Keratinocyte (primary cell): ENCODE results near the gene WDR7. TPM values are rescaled to one million over a fixed set of nuclear protein-coding genes. Genes with fewer than 3 reads are reported as not detected.

Experiments
- DNase-seq: peaks from one replicate; pipeline ENCODE4 v3.0.0-alpha.2; 2011; ENCODE audit warnings: low read depth, missing footprints, low spot score
- FAIRE-seq: peaks from 2 replicates; lab custom pipeline; 2011; peaks lifted over from hg19 to GRCh38; lab: Jason Lieb, UNC
- H2AFZ ChIP-seq: 2 replicates; pipeline ENCODE4 v1.6.0; 2012; ENCODE audit warnings: low read length, control low read depth, inconsistent platforms; ENCODE audit not compliant: control insufficient read depth
- H3K27ac ChIP-seq: 2 replicates; pipeline ENCODE4 v1.5.1; 2011; ENCODE audit warnings: low read length; ENCODE audit not compliant: control insufficient read depth, insufficient read depth
- H3K27me3 ChIP-seq: 3 replicates; pipeline ENCODE4 v1.6.0; 2011; ENCODE audit warnings: low read length; ENCODE audit not compliant: control insufficient read depth, insufficient read depth; ENCODE audit errors: extremely low read depth
- H3K36me3 ChIP-seq, 2 experiments: 2 replicates in 1 of 2; 3 replicates in 1 of 2; pipeline ENCODE4 v1.5.1; 2011; ENCODE audit warnings: low read length in 2 of 2, mild to moderate bottlenecking in 1 of 2; ENCODE audit not compliant: control insufficient read depth in 2 of 2, insufficient read depth in 2 of 2; ENCODE audit errors: extremely low read depth in 1 of 2
- H3K4me1 ChIP-seq: 3 replicates; pipeline ENCODE4 v1.5.1; 2011; ENCODE audit warnings: low read length; ENCODE audit not compliant: control insufficient read depth, insufficient read depth; ENCODE audit errors: extremely low read depth
- H3K4me2 ChIP-seq: 3 replicates; pipeline ENCODE4 v1.6.0; 2011; ENCODE audit warnings: low read depth, low read length; ENCODE audit not compliant: control insufficient read depth, insufficient read depth; ENCODE audit errors: extremely low read depth
- H3K4me3 ChIP-seq, 3 experiments: fragments of 200-600 bp in 1 of 3; sonication (generic) in 1 of 3; 2 replicates in 2 of 3; 3 replicates in 1 of 3; pipeline ENCODE4 v1.5.1; 2011 to 2016; ENCODE audit warnings: low read length in 3 of 3, mild to moderate bottlenecking in 3 of 3, control low read depth in 2 of 3, inconsistent platforms in 1 of 3, low read depth in 1 of 3, mixed read lengths in 1 of 3, mixed run types in 1 of 3, moderate library complexity in 1 of 3; ENCODE audit not compliant: control insufficient read depth in 2 of 3, insufficient read depth in 2 of 3; ENCODE audit errors: extremely low read depth in 1 of 3
- H3K79me2 ChIP-seq: 2 replicates; pipeline ENCODE4 v1.6.0; 2012; ENCODE audit warnings: low read length; ENCODE audit not compliant: control insufficient read depth, insufficient read depth
- H3K9ac ChIP-seq: 3 replicates; pipeline ENCODE4 v1.6.0; 2011; ENCODE audit warnings: low read length; ENCODE audit not compliant: control insufficient read depth, insufficient read depth; ENCODE audit errors: extremely low read depth
- H3K9me1 ChIP-seq: 3 replicates; pipeline ENCODE4 v1.6.0; 2011; ENCODE audit warnings: low read length; ENCODE audit not compliant: control insufficient read depth, insufficient read depth; ENCODE audit errors: extremely low read depth
- H3K9me3 ChIP-seq: 2 replicates; pipeline ENCODE4 v1.5.1; 2012; ENCODE audit warnings: low read depth, low read length; ENCODE audit not compliant: control insufficient read depth
- H4K20me1 ChIP-seq: 3 replicates; pipeline ENCODE4 v1.6.0; 2011; ENCODE audit warnings: low read length; ENCODE audit not compliant: control insufficient read depth, insufficient read depth; ENCODE audit errors: extremely low read depth
- CTCF ChIP-seq, 3 experiments: IDR thresholded peaks in 1 of 3; conservative IDR thresholded peaks in 1 of 3; optimal IDR thresholded peaks in 1 of 3; 2 replicates in 2 of 3; 3 replicates in 1 of 3; pipeline versions ENCODE3 to v1.5.1; 2011; ENCODE audit warnings: low read length in 3 of 3, mild to moderate bottlenecking in 3 of 3, moderate library complexity in 2 of 3, control low read depth in 1 of 3, inconsistent platforms in 1 of 3; ENCODE audit not compliant: insufficient read depth in 2 of 3; ENCODE audit errors: extremely low read depth in 1 of 3
- EZH2 ChIP-seq: IDR thresholded peaks from one replicate; pipeline ENCODE4 v1.6.1; 2012; ENCODE audit warnings: inconsistent platforms, mild to moderate bottlenecking, low read length, moderate library complexity
- dilution Hi-C: fragments of 300-500 bp; cut with MboI; formaldehyde crosslinking; loops from one replicate; pipeline ENCODE4 v1.7.0; 2020; ENCODE audit warnings: low sequenced_read_pairs; ENCODE audit not compliant: extremely low pct_ligation_motif_present
- polyA plus RNA-seq, 5 experiments: library from polyadenylated mRNA; depleted of rRNA in 3 of 5; stranded (reverse) in 3 of 5; stranded (forward) in 1 of 5; unstranded in 1 of 5; fragments of >200 nt; gene quantifications; 1 replicate in 1 of 5; 2 replicates in 3 of 5; 3 replicates in 1 of 5; pipeline versions ENCODE4 v1.2.1 to v1.2.3, GENCODE V29; 2011 to 2012; ENCODE audit warnings: missing spikeins in 2 of 5, low read depth in 1 of 5, low replicate concordance in 1 of 5

WDR7 gene
- polyA plus RNA-seq, 1 donor (not counting 4 experiments of a cell fraction or from before 2014, with no cell fraction given): 6.9 TPM

- H3K4me1 ChIP-seq: no peaks in the 10 kb centered on the region
- H4K20me1 ChIP-seq: no peaks in the 10 kb centered on the region
- no peaks in the 10 kb centered on the region for H3K27me3 ChIP-seq
- no peaks in the 10 kb centered on the region for H3K79me2 ChIP-seq
- no peaks in the 10 kb centered on the region for H3K9me3 ChIP-seq
- no peak overlapping the region for H3K9ac ChIP-seq
- H3K4me2 ChIP-seq: no peak overlapping the region
- FAIRE-seq (no peak), DNase-seq (no peak)
- no peak overlapping the region for H3K4me3 ChIP-seq
- H3K9me1 ChIP-seq: no peaks in the 10 kb centered on the region
- H2AFZ ChIP-seq: no peak overlapping the region
- dilution Hi-C loops: no loop called here
- H3K27ac ChIP-seq: no peak overlapping the region
- no peaks in the 10 kb centered on the region for H3K36me3 ChIP-seq
- TF ChIP-seq EZH2 (no peak), CTCF (optimal IDR thresholded peaks at IDR 0.05 in 1 of 3, IDR thresholded peaks at IDR 0.05 in 1 of 3, conservative IDR thresholded peaks at IDR 0.05 in 1 of 3; ENCODE audit: extremely low read depth in 1 of 3, insufficient read depth in 2 of 3, low read length in 3 of 3) (no peak)
Measured at GRCh38 chr18:57014772-57015413, 363.7 kb downstream of the WDR7 start.

DNA sequence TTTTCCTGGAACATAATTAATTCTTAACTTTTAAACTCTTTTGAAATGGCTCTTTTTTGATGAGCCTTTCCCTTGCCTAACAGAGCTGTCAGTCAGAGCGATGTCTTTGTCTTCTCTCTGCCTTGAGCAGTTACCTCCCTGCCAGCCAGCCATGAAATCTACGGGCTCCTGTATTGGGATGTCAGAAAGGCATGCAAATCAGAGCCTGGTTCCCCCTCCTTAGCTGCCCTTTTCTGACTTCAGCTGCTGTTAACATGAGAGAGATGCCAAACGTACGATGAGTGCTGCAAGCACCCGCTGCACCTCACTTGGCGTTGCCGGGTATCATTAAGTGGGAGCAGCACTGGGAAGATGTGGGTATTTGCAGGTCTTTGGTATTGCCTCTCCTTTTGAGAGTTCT lies 364.3 kb downstream of the WDR7 start:
- dilution Hi-C loops: no loop called here
- no peak overlapping the region for H3K4me3 ChIP-seq
- no peaks in the 10 kb centered on the region for H3K4me1 ChIP-seq
- no peak for FAIRE-seq
- TF ChIP-seq EZH2 (no peak), CTCF (optimal IDR thresholded peaks at IDR 0.05 in 1 of 3, IDR thresholded peaks at IDR 0.05 in 1 of 3, conservative IDR thresholded peaks at IDR 0.05 in 1 of 3; ENCODE audit: extremely low read depth in 1 of 3, insufficient read depth in 2 of 3, low read length in 3 of 3) (no peak)
- no peak overlapping the region for H3K4me2 ChIP-seq
- H3K9me1 ChIP-seq: no peaks in the 10 kb centered on the region
- H3K9ac ChIP-seq: no peak overlapping the region
- no peak for DNase-seq
- no peaks in the 10 kb centered on the region for H3K79me2 ChIP-seq
- no peaks in the 10 kb centered on the region for H3K27me3 ChIP-seq
- H3K27ac ChIP-seq: no peak overlapping the region
- no peak overlapping the region for H2AFZ ChIP-seq
- no peaks in the 10 kb centered on the region for H3K9me3 ChIP-seq
- H3K36me3 ChIP-seq: no peaks in the 10 kb centered on the region
- H4K20me1 ChIP-seq: no peaks in the 10 kb centered on the region
